NB4 (cell line): ENCODE results near the gene FN1.

Source experiments
- DNase-seq: peaks from one replicate; pipeline ENCODE4 v3.0.0; 2010; ENCODE audit warnings: low read depth
- H3K4me3 ChIP-seq: one replicate; pipeline ENCODE4 v1.5.1; 2011; ENCODE audit warnings: mild to moderate bottlenecking, low read depth, low read length, moderate library complexity
- MAX ChIP-seq: IDR thresholded peaks from 2 replicates; pipeline ENCODE4 v1.6.1; 2011; ENCODE audit warnings: low read depth, low read length
- MYC ChIP-seq: IDR thresholded peaks from 2 replicates; pipeline ENCODE4 v1.6.1; 2011; ENCODE audit warnings: low read depth, low read length
- POLR2A ChIP-seq: IDR thresholded peaks from 2 replicates; pipeline ENCODE4 v1.6.1; 2011; ENCODE audit warnings: mild to moderate bottlenecking; ENCODE audit not compliant: insufficient read length; ENCODE audit errors: extremely low read depth
- TF ChIP-seq, protein P1 (sequence below): IDR thresholded peaks from one replicate; pipeline ENCODE4 v1.5.1; 2012; ENCODE audit warnings: low read depth, low read length

Gene FN1

DNA sequence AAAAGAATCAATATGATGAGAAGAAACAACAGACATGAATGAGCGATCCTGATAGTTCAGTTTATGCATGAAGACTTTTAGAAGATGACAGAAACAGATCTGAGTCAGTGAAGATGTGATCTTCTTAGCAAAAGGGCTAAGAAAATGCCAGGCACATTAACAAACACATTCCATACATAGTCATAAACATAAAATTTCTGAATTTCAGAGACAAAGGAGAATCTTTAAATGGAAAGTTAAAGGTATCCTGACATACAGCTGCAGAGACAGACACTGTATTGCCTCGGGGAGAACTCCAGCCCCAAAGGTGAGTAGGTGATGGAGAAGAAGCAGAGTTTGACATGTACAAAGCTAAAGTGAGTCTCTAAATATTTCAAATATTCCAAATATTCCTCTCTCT is 40.6 kb upstream of the FN1 start:
- no peak for DNase-seq
- no peak overlapping the region for H3K4me3 ChIP-seq
- TF ChIP-seq, protein P1, sequence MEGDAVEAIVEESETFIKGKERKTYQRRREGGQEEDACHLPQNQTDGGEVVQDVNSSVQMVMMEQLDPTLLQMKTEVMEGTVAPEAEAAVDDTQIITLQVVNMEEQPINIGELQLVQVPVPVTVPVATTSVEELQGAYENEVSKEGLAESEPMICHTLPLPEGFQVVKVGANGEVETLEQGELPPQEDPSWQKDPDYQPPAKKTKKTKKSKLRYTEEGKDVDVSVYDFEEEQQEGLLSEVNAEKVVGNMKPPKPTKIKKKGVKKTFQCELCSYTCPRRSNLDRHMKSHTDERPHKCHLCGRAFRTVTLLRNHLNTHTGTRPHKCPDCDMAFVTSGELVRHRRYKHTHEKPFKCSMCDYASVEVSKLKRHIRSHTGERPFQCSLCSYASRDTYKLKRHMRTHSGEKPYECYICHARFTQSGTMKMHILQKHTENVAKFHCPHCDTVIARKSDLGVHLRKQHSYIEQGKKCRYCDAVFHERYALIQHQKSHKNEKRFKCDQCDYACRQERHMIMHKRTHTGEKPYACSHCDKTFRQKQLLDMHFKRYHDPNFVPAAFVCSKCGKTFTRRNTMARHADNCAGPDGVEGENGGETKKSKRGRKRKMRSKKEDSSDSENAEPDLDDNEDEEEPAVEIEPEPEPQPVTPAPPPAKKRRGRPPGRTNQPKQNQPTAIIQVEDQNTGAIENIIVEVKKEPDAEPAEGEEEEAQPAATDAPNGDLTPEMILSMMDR, result no peak
- no peak for TF ChIP-seq MAX
- TF ChIP-seq POLR2A, result no peak
- TF ChIP-seq MYC, result no peak

- TF ChIP-seq POLR2A, result no peak
- TF ChIP-seq, protein P1, result no peak
- no peak for TF ChIP-seq MAX
- TF ChIP-seq MYC, result no peak
- no peak overlapping the region for H3K4me3 ChIP-seq
- no peak for DNase-seq
These were observed 30.4 kb upstream of the FN1 start for GRCh38 chr2:215466097-215466909.

- DNase-seq, result no peak
These were observed 29.4 kb upstream of the FN1 start for GRCh38 chr2:215465256-215465655.

GRCh38 chr2:215461836-215462532 is 26.1 kb upstream of the FN1 start:
- TF ChIP-seq MYC, result no peak
- TF ChIP-seq, protein P1, result no peak
- TF ChIP-seq POLR2A, result no peak
- TF ChIP-seq MAX, result no peak
- DNase-seq, result no peak
- no peak overlapping the region for H3K4me3 ChIP-seq

More at GRCh38 chr2:215465256-215465655, 29.4 kb upstream of the FN1 start:
- TF ChIP-seq, protein P1, result no peak
- TF ChIP-seq POLR2A (no peak), MYC (no peak), MAX (no peak)
- H3K4me3 ChIP-seq, result no peak overlapping the region

GRCh38 chr2:215460682-215461382 is 25.0 kb upstream of the FN1 start:
- H3K4me3 ChIP-seq, result no peak overlapping the region
- no peak for DNase-seq

More at GRCh38 chr2:215460682-215461382, 25.0 kb upstream of the FN1 start:
- TF ChIP-seq MYC (no peak), POLR2A (no peak), MAX (no peak)
- TF ChIP-seq, protein P1, result no peak
